Gastroesophageal sphincter (tissue), 4 donors: Measurements from ENCODE around the gene RNASEH2C. TPM values are rescaled to one million over a fixed set of nuclear protein-coding genes. Genes with fewer than 3 reads are reported as not detected.

ENCODE experiments used
- ATAC-seq: fragments of 150-250 bp; one replicate; pipeline ENCODE4 v1.9.1; 2016; ENCODE audit warnings: mild to moderate bottlenecking, moderate library complexity
- H3K27ac ChIP-seq, 4 donors: fragments of 200-600 bp; sonication (generic) in 3 of 4; 1 replicate in 3 of 4; 2 replicates in 1 of 4; pipeline ENCODE4 v1.5.1; 2016 to 2019
- H3K27me3 ChIP-seq: fragments of 200-600 bp; sonication (generic); one replicate; pipeline ENCODE4 v1.5.1; 2019
- H3K36me3 ChIP-seq, 2 donors: fragments of 200-600 bp; sonication (generic); one replicate each; pipeline ENCODE4 v1.5.1; 2019; ENCODE audit warnings: control low read depth in 1 of 2
- H3K4me1 ChIP-seq, 3 donors: fragments of 200-600 bp; sonication (generic); 1 replicate in 2 of 3; 2 replicates in 1 of 3; pipeline ENCODE4 v1.5.1; 2016 to 2019; ENCODE audit warnings: control low read depth in 2 of 3
- H3K4me3 ChIP-seq, 2 donors: fragments of 200-600 bp; sonication (generic); one replicate each; pipeline ENCODE4 v1.5.1; 2019; ENCODE audit warnings: mild to moderate bottlenecking in 1 of 2, moderate library complexity in 1 of 2
- H3K9me3 ChIP-seq, 3 donors: fragments of 200-600 bp; sonication (generic); one replicate each; pipeline ENCODE4 v1.5.1; 2017 to 2019; ENCODE audit warnings: control low read depth in 2 of 3
- CTCF ChIP-seq, 4 experiments: fragments of 200-600 bp in 2 of 4; fragments of 450-650 bp in 2 of 4; sonication (generic) in 1 of 4; IDR thresholded peaks; one replicate each; pipeline ENCODE4 v1.5.1; 2017 to 2019; ENCODE audit warnings: antibody characterized with exemption in 4 of 4, mild to moderate bottlenecking in 2 of 4, moderate library complexity in 2 of 4
- EP300 ChIP-seq: sonication (generic); formaldehyde crosslinking; IDR thresholded peaks from one replicate; pipeline ENCODE4 v1.6.1; 2017; ENCODE audit warnings: antibody characterized with exemption, mild to moderate bottlenecking
- POLR2A ChIP-seq, 2 donors: fragments of 450-650 bp; IDR thresholded peaks; one replicate each; pipeline ENCODE4 v1.6.1; 2017; ENCODE audit warnings: antibody characterized with exemption in 2 of 2, mild to moderate bottlenecking in 2 of 2, moderate library complexity in 1 of 2
- POLR2AphosphoS5 ChIP-seq: sonication (generic); formaldehyde crosslinking; IDR thresholded peaks from one replicate; pipeline ENCODE4 v1.6.1; 2017; ENCODE audit warnings: antibody characterized with exemption
- WGBS, 2 donors: methylation state at CpG; one replicate each; pipeline ENCODE4 v1.1.5; 2018; ENCODE audit warnings: low coverage in 1 of 2; 5-methylcytosine and 5-hydroxymethylcytosine counted together
- small RNA-seq, 4 donors: library from RNA; depleted of rRNA; stranded (forward); fragments of <200 nt; gene quantifications; one replicate each; pipeline ENCODE3, GENCODE V24; 2016
- total RNA-seq, 4 donors: library from RNA; depleted of rRNA; stranded (reverse); fragments of >200 nt; gene quantifications; one replicate each; pipeline ENCODE4 v1.1.0, GENCODE V29; 2016

The RNASEH2C gene
- total RNA-seq, 4 donors from 2014 or later = 69.0 to 196 (median 96.3) TPM

GRCh38 chr11:65672982-65673381 lies 47.6 kb downstream of the RNASEH2C start:
- Histone ChIP-seq H3K27ac (no peak overlapping the region), H3K4me1 (no peaks in the 10 kb centered on the region), H3K36me3 (no peaks in the 10 kb centered on the region), H3K4me3 (no peak overlapping the region), H3K9me3 (no peaks in the 10 kb centered on the region), H3K27me3 (no peaks in the 10 kb centered on the region)
- 88 to 92% methylated on average over 1 to 2 of the region's 2 CpGs for WGBS, 2 donors
- TF ChIP-seq POLR2A (IDR thresholded peaks at IDR 0.05) (no peak), CTCF (IDR thresholded peaks at IDR 0.05) (no peak), EP300 (no peak), POLR2AphosphoS5 (no peak)
- ATAC-seq = no peak

GRCh38 chr11:65672180-65672860 lies 48.3 kb downstream of the RNASEH2C start:
- no peak overlapping the region for H3K27ac ChIP-seq
- H3K9me3 ChIP-seq = no peaks in the 10 kb centered on the region
- no peak overlapping the region for H3K4me3 ChIP-seq
- no peaks in the 10 kb centered on the region for H3K27me3 ChIP-seq
- no peaks in the 10 kb centered on the region for H3K36me3 ChIP-seq
- H3K4me1 ChIP-seq = no peaks in the 10 kb centered on the region
- ATAC-seq = no peak
- TF ChIP-seq POLR2A (IDR thresholded peaks at IDR 0.05) (no peak), CTCF (IDR thresholded peaks at IDR 0.05) (no peak), POLR2AphosphoS5 (no peak), EP300 (no peak)

Small RNA genes lying within 50 kb of the gene (small RNA-seq; reads per million reads assigned to genes)
- gene RN7SL309P = 0 reads per million in 4 donors

Other genes starting within 250 kb of the RNASEH2C start
- gene MALAT1, start 221.8 kb downstream of the RNASEH2C start, total RNA-seq = over 10,000 TPM in 2 of 4 donors, 1,000 to 10,000 TPM in 2; 2,194 to 20,520 (median 8,164) TPM
- 10 to 100 TPM; 70.6 to 97.6 (median 89.2) TPM for gene SCYL1, start 195.7 kb downstream of the RNASEH2C start, total RNA-seq
- 100 to 1,000 TPM in 3 of 4 donors, 10 to 100 TPM in 1; 90.6 to 173 (median 139) TPM for gene LTBP3, start 162.4 kb downstream of the RNASEH2C start, total RNA-seq
- gene ZNRD2, start 150.3 kb downstream of the RNASEH2C start, total RNA-seq = 10 to 100 TPM; 38.4 to 73.5 (median 43.5) TPM
- 10 to 100 TPM; 36.6 to 68.3 (median 55.0) TPM for gene FAM89B, start 148.3 kb downstream of the RNASEH2C start, total RNA-seq
- gene EHBP1L1, start 144.7 kb downstream of the RNASEH2C start, total RNA-seq = 100 to 1,000 TPM; 172 to 329 (median 202) TPM
- 1 to 10 TPM in 1 of 4 donors, under 1 TPM in 2, not detected in 1; 0.40 to 1.5 (median 0.93) TPM for gene KCNK7, start 125.0 kb downstream of the RNASEH2C start, total RNA-seq
- gene MAP3K11, start 106.6 kb downstream of the RNASEH2C start, total RNA-seq = 10 to 100 TPM; 20.5 to 35.3 (median 28.0) TPM
- 10 to 100 TPM; 15.9 to 40.1 (median 19.3) TPM for gene PCNX3, start 105.0 kb downstream of the RNASEH2C start, total RNA-seq
- gene SIPA1, start 82.7 kb downstream of the RNASEH2C start, total RNA-seq = 10 to 100 TPM; 32.9 to 45.0 (median 38.3) TPM
- gene RELA, start 57.9 kb downstream of the RNASEH2C start, total RNA-seq = 10 to 100 TPM; 47.3 to 78.8 (median 63.9) TPM
- gene KAT5, start 8.5 kb downstream of the RNASEH2C start, total RNA-seq = 10 to 100 TPM; 49.7 to 84.9 (median 81.6) TPM
- 10 to 100 TPM; 11.2 to 23.4 (median 15.7) TPM for gene AP5B1, start 60.2 kb upstream of the RNASEH2C start, total RNA-seq
- under 1 TPM in 1 of 4 donors, not detected in 3; 0.62 TPM for gene OVOL1, start 66.3 kb upstream of the RNASEH2C start, total RNA-seq
- under 1 TPM in 1 of 4 donors, not detected in 3; 0.13 TPM for gene SNX32, start 113.2 kb upstream of the RNASEH2C start, total RNA-seq
- gene CFL1, start 137.4 kb upstream of the RNASEH2C start, total RNA-seq = 100 to 1,000 TPM; 559 to 895 (median 639) TPM
- 10 to 100 TPM; 37.2 to 71.7 (median 60.8) TPM for gene MUS81, start 139.6 kb upstream of the RNASEH2C start, total RNA-seq
- 10 to 100 TPM; 55.6 to 92.8 (median 81.2) TPM for gene EFEMP2, start 152.0 kb upstream of the RNASEH2C start, total RNA-seq
- 1 to 10 TPM in 1 of 4 donors, under 1 TPM in 2, not detected in 1; 0.52 to 3.6 (median 0.94) TPM for gene CTSW, start 159.0 kb upstream of the RNASEH2C start, total RNA-seq
- 10 to 100 TPM; 35.2 to 62.3 (median 54.6) TPM for gene FIBP, start 167.7 kb upstream of the RNASEH2C start, total RNA-seq
- 100 to 1,000 TPM in 1 of 4 donors, 10 to 100 TPM in 3; 68.7 to 111 (median 77.7) TPM for gene CCDC85B, start 169.9 kb upstream of the RNASEH2C start, total RNA-seq
- gene FOSL1, start 179.6 kb upstream of the RNASEH2C start, total RNA-seq = 10 to 100 TPM in 1 of 4 donors, 1 to 10 TPM in 3; 1.4 to 24.9 (median 4.1) TPM
- gene C11orf68, start 198.3 kb upstream of the RNASEH2C start, total RNA-seq = 10 to 100 TPM; 19.4 to 38.4 (median 33.3) TPM
- 100 to 1,000 TPM in 2 of 4 donors, 10 to 100 TPM in 2; 80.2 to 118 (median 98.8) TPM for gene DRAP1, start 198.6 kb upstream of the RNASEH2C start, total RNA-seq
- gene TSGA10IP, start 224.7 kb upstream of the RNASEH2C start, total RNA-seq = not detected
- gene SART1, start 240.9 kb upstream of the RNASEH2C start, total RNA-seq = 10 to 100 TPM; 32.3 to 96.1 (median 39.7) TPM